GM12878 (cell line): Measurements from ENCODE around the gene HCN3. TPM values are rescaled to one million over a fixed set of nuclear protein-coding genes. Genes with fewer than 3 reads are reported as not detected.

ENCODE experiments used
- BCL11A ChIP-seq: IDR thresholded peaks from 2 replicates; pipeline ENCODE4 v1.6.1; 2011; ENCODE audit warnings: low read depth, low read length
- BCL3 ChIP-seq: IDR thresholded peaks from 2 replicates; pipeline ENCODE4 v1.6.1; 2011; ENCODE audit warnings: borderline replicate concordance, low read depth, mild to moderate bottlenecking, moderate library complexity, low read length; ENCODE audit not compliant: insufficient read depth, poor library complexity, severe bottlenecking
- CHD2 ChIP-seq: IDR thresholded peaks from 2 replicates; pipeline ENCODE4 v1.6.1; 2011; ENCODE audit warnings: low read depth, low read length, improper control_type of control experiment, borderline replicate concordance
- DPF2 ChIP-seq: fragments of 450-650 bp; IDR thresholded peaks from 2 replicates; pipeline ENCODE4 v1.6.1; 2017; ENCODE audit warnings: mild to moderate bottlenecking
- GATAD2B ChIP-seq: fragments of 450-650 bp; conservative IDR thresholded peaks from 2 replicates; pipeline ENCODE4 v1.6.1; 2017; ENCODE audit warnings: low read depth, mild to moderate bottlenecking, moderate library complexity
- IKZF2 ChIP-seq, 2 experiments: fragments of 450-650 bp; IDR thresholded peaks; 2 replicates each; pipeline ENCODE4 v1.6.1; 2017; ENCODE audit warnings: mild to moderate bottlenecking in 2 of 2, moderate library complexity in 2 of 2
- JUND ChIP-seq: IDR thresholded peaks from 2 replicates; pipeline ENCODE4 v1.6.1; 2012; ENCODE audit warnings: low read depth, mild to moderate bottlenecking, low read length, improper control_type of control experiment, moderate library complexity
- MTA2 ChIP-seq: fragments of 450-650 bp; IDR thresholded peaks from 2 replicates; pipeline ENCODE4 v1.6.1; 2016; ENCODE audit warnings: low read depth, mild to moderate bottlenecking, moderate library complexity
- MTA3 ChIP-seq: IDR thresholded peaks from 2 replicates; pipeline ENCODE4 v1.6.1; 2012; ENCODE audit warnings: low read length, inconsistent platforms, borderline replicate concordance
- MYB ChIP-seq: fragments of 150-350 bp; IDR thresholded peaks from 2 replicates; pipeline ENCODE4 v1.6.1; 2014; ENCODE audit warnings: mild to moderate bottlenecking, low read depth, low read length, borderline replicate concordance
- NRF1 ChIP-seq: conservative IDR thresholded peaks from 2 replicates; pipeline ENCODE4 v1.6.1; 2011; ENCODE audit warnings: mild to moderate bottlenecking, low read depth, low read length, improper control_type of control experiment
- POU2F2 ChIP-seq: IDR thresholded peaks from 3 replicates; pipeline ENCODE4 v1.6.1; 2011; ENCODE audit warnings: low read depth, mild to moderate bottlenecking, low read length, borderline replicate concordance
- RB1 ChIP-seq: fragments of 450-650 bp; formaldehyde crosslinking; IDR thresholded peaks from 2 replicates; pipeline ENCODE4 v1.6.1; 2017; ENCODE audit warnings: mild to moderate bottlenecking, borderline replicate concordance
- REST ChIP-seq: IDR thresholded peaks from 2 replicates; pipeline ENCODE4 v1.6.1; 2012; ENCODE audit warnings: mild to moderate bottlenecking, low read depth, low read length
- SIX5 ChIP-seq: IDR thresholded peaks from 2 replicates; pipeline ENCODE4 v1.6.1; 2011; ENCODE audit warnings: mild to moderate bottlenecking, low read depth, low read length, moderate library complexity; ENCODE audit not compliant: severe bottlenecking
- SMAD1 ChIP-seq: fragments of 450-650 bp; IDR thresholded peaks from 2 replicates; pipeline ENCODE4 v1.6.1; 2018; ENCODE audit warnings: mild to moderate bottlenecking, low read depth; ENCODE audit not compliant: partially characterized antibody
- ZNF24 ChIP-seq: fragments of 450-650 bp; IDR thresholded peaks from 2 replicates; pipeline ENCODE4 v1.6.1; 2017; ENCODE audit warnings: antibody characterized with exemption, mild to moderate bottlenecking
- ZNF622 ChIP-seq: fragments of 450-650 bp; IDR thresholded peaks from 2 replicates; pipeline ENCODE4 v1.6.1; 2017; ENCODE audit warnings: mild to moderate bottlenecking, inconsistent platforms
- ZZZ3 ChIP-seq: IDR thresholded peaks from 2 replicates; pipeline ENCODE4 v1.6.1; 2011; ENCODE audit warnings: low read depth; ENCODE audit not compliant: control insufficient read depth, insufficient read length
- polyA plus RNA-seq, 11 experiments: library from polyadenylated mRNA; depleted of rRNA in 4 of 11; unstranded in 6 of 11; stranded (reverse) in 5 of 11; fragments of >200 nt; fragmentation: Nextera tagmentation in 4 of 11; fragmentation: Illumina TruSeq in 1 of 11; extraction: Ambion mirVana in 4 of 11; extraction: Trizol in 1 of 11; gene quantifications; 1 replicate in 1 of 11; 2 replicates in 10 of 11; pipeline versions ENCODE4 v1.2.1 to v1.2.3, GENCODE V29; 2011 to 2016; ENCODE audit warnings: inconsistent platforms in 2 of 11, missing spikeins in 2 of 11, low read depth in 1 of 11
- total RNA-seq, 4 experiments: library from RNA; depleted of rRNA in 3 of 4; stranded (reverse); fragments of >200 nt in 3 of 4; fragmentation: Illumina TruSeq in 1 of 4; extraction: Trizol in 1 of 4; gene quantifications; 2 replicates each; pipeline versions ENCODE4 v1.2.1 to v1.2.3, GENCODE V29; 2013 to 2021
- TF ChIP-seq, protein P1 (sequence below): fragments of 450-650 bp; IDR thresholded peaks from 2 replicates; pipeline ENCODE4 v1.6.1; 2017; ENCODE audit warnings: mild to moderate bottlenecking
- TF ChIP-seq, protein P2 (sequence below): fragments of 450-650 bp; IDR thresholded peaks from 2 replicates; pipeline ENCODE4 v1.6.1; 2018; ENCODE audit warnings: borderline replicate concordance, mild to moderate bottlenecking; ENCODE audit not compliant: partially characterized antibody

Gene HCN3
- total and polyA plus RNA-seq, 10 of the 15 experiments (the other 5 are each of a cell fraction or from before 2014, with no cell fraction given) = 0.08 to 4.1 (median 1.8) TPM

- TF ChIP-seq SMAD1 = peak; percentile 56
- peak; percentile 90 for TF ChIP-seq MTA2
- peak; percentile 90 for TF ChIP-seq CHD2
- TF ChIP-seq JUND = no peak
- TF ChIP-seq ZNF24 = peak; percentile 92
- peak; percentile 100 for TF ChIP-seq RB1
- TF ChIP-seq IKZF2 (IDR thresholded peaks at IDR 0.05) = peak; percentile 97 to 98
- TF ChIP-seq, protein P1, sequence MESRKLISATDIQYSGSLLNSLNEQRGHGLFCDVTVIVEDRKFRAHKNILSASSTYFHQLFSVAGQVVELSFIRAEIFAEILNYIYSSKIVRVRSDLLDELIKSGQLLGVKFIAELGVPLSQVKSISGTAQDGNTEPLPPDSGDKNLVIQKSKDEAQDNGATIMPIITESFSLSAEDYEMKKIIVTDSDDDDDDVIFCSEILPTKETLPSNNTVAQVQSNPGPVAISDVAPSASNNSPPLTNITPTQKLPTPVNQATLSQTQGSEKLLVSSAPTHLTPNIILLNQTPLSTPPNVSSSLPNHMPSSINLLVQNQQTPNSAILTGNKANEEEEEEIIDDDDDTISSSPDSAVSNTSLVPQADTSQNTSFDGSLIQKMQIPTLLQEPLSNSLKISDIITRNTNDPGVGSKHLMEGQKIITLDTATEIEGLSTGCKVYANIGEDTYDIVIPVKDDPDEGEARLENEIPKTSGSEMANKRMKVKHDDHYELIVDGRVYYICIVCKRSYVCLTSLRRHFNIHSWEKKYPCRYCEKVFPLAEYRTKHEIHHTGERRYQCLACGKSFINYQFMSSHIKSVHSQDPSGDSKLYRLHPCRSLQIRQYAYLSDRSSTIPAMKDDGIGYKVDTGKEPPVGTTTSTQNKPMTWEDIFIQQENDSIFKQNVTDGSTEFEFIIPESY = 0 out of 2 replicates have a peak, but pooled peaks have one; percentile 27
- peak; percentile 77; the same call in 1 of the 2 replicates for TF ChIP-seq MYB
- TF ChIP-seq ZZZ3 = peak; percentile 100
- peak; percentile 73 for TF ChIP-seq POU2F2
- TF ChIP-seq MTA3 = peak; percentile 89; the same call in 1 of the 2 replicates
- peak; percentile 98 for TF ChIP-seq GATAD2B
- TF ChIP-seq BCL11A = peak; percentile 78
- TF ChIP-seq DPF2 = peak; percentile 96
- TF ChIP-seq SIX5 = peak; percentile 37
- TF ChIP-seq REST = no peak; the same call in 1 of the 2 replicates
- TF ChIP-seq BCL3 = peak; percentile 69
- peak; percentile 46; the same call in 1 of the 2 replicates for TF ChIP-seq ZNF622
- peak; percentile 42 for TF ChIP-seq NRF1
- TF ChIP-seq, protein P2, sequence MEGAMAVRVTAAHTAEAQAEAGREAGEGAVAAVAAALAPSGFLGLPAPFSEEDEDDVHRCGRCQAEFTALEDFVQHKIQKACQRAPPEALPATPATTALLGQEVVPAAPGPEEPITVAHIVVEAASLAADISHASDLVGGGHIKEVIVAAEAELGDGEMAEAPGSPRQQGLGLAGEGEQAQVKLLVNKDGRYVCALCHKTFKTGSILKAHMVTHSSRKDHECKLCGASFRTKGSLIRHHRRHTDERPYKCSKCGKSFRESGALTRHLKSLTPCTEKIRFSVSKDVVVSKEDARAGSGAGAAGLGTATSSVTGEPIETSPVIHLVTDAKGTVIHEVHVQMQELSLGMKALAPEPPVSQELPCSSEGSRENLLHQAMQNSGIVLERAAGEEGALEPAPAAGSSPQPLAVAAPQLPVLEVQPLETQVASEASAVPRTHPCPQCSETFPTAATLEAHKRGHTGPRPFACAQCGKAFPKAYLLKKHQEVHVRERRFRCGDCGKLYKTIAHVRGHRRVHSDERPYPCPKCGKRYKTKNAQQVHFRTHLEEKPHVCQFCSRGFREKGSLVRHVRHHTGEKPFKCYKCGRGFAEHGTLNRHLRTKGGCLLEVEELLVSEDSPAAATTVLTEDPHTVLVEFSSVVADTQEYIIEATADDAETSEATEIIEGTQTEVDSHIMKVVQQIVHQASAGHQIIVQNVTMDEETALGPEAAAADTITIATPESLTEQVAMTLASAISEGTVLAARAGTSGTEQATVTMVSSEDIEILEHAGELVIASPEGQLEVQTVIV = peak; percentile 62
These were observed 32.7 kb upstream of the HCN3 start (continued) for GRCh38 chr1:155244368-155245162.
